HepG2 (cell line): ENCODE data around the gene ETFA. TPM values are rescaled to one million over a fixed set of nuclear protein-coding genes. Genes with fewer than 3 reads are reported as not detected.

ENCODE experiments used
- ATAC-seq: fragments of 200-7000 bp; cut with Tn5 transposase; 3 replicates; pipeline ENCODE4 v1.9.1; 2020; ENCODE audit warnings: mild to moderate bottlenecking, moderate library complexity
- BruUV-seq: library from RNA; stranded (reverse); fragments of 400-500 nt; replicated peaks from 2 replicates; lab custom pipeline; 2021; lab: Mats Ljungman, UMichigan
- CTCF ChIA-PET: fragments of 300-600 bp; formaldehyde crosslinking; extraction: SDS; loops from one replicate; lab custom pipeline; 2021; ENCODE audit warnings: low total read pairs, inconsistent platforms, low intra/inter-chr PET ratio; lab: Yijun Ruan, JAX
- POLR2A ChIA-PET: fragments of 350-600 bp; sonication (Branson Sonifier 250); formaldehyde crosslinking; loops from one replicate; lab custom pipeline; 2020; ENCODE audit warnings: antibody characterized with exemption, inconsistent platforms; lab: Yijun Ruan, JAX
- DNase-seq: peaks from one replicate; pipeline ENCODE4 v3.0.0-alpha.2; 2015; ENCODE audit warnings: low spot score
- FAIRE-seq: peaks from 3 replicates; lab custom pipeline; 2011; peaks lifted over from hg19 to GRCh38; lab: Jason Lieb, UNC
- H2AFZ ChIP-seq: one replicate; pipeline ENCODE4 v1.6.1; 2011; ENCODE audit warnings: low read length, inconsistent platforms
- H3K27ac ChIP-seq: fragments of 300-600 bp; 3 replicates; pipeline ENCODE4 v1.8.0; 2011; ENCODE audit warnings: mixed run types, mild to moderate bottlenecking, mixed read lengths, low read length, inconsistent platforms; ENCODE audit not compliant: insufficient read depth; ENCODE audit errors: extremely low read length
- H3K27me3 ChIP-seq, 2 experiments: fragments of 200-600 bp in 1 of 2; 2 replicates in 1 of 2; 3 replicates in 1 of 2; pipeline versions ENCODE4 v1.6.0 to v1.8.0; 2011; ENCODE audit warnings: low read length in 2 of 2, mild to moderate bottlenecking in 2 of 2, moderate library complexity in 2 of 2, inconsistent platforms in 1 of 2; ENCODE audit not compliant: insufficient read depth in 2 of 2, control insufficient read depth in 1 of 2
- H3K36me3 ChIP-seq, 2 experiments: fragments of 200-600 bp in 1 of 2; replicated peaks in 1 of 2; 2 replicates in 1 of 2; 3 replicates in 1 of 2; pipeline versions ENCODE4 v1.5.1 to v1.8.0; 2011; ENCODE audit warnings: low read length in 2 of 2, inconsistent platforms in 1 of 2; ENCODE audit not compliant: insufficient read depth in 2 of 2, control insufficient read depth in 1 of 2
- H3K4me1 ChIP-seq: 2 replicates; pipeline ENCODE4 v1.5.1; 2012; ENCODE audit warnings: low read length, inconsistent platforms; ENCODE audit not compliant: insufficient read depth
- H3K4me2 ChIP-seq: 2 replicates; pipeline ENCODE4 v1.6.0; 2011; ENCODE audit warnings: low read depth, low read length, inconsistent platforms
- H3K4me3 ChIP-seq, 3 experiments: fragments of 200-600 bp in 1 of 3; sonication (generic), shearing (Covaris generic) in 1 of 3; replicated peaks in 1 of 3; 2 replicates each; pipeline ENCODE4 v1.5.1; 2011 to 2016; ENCODE audit warnings: low read length in 3 of 3, inconsistent platforms in 2 of 3, low read depth in 2 of 3, mild to moderate bottlenecking in 2 of 3, control low read depth in 1 of 3, mixed read lengths in 1 of 3; ENCODE audit not compliant: insufficient read depth in 1 of 3
- H3K79me2 ChIP-seq: one replicate; pipeline ENCODE4 v1.6.1; 2011; ENCODE audit warnings: low read length, inconsistent platforms; ENCODE audit not compliant: insufficient read depth
- H3K9ac ChIP-seq: 2 replicates; pipeline ENCODE4 v1.6.0; 2011; ENCODE audit warnings: mild to moderate bottlenecking, low read depth, low read length, inconsistent platforms; ENCODE audit not compliant: insufficient read depth
- H3K9me3 ChIP-seq: 2 replicates; pipeline ENCODE4 v1.5.1; 2012; ENCODE audit warnings: mild to moderate bottlenecking, low read length
- H4K20me1 ChIP-seq: 2 replicates; pipeline ENCODE4 v1.6.0; 2011; ENCODE audit warnings: inconsistent platforms, mild to moderate bottlenecking, low read length, moderate library complexity; ENCODE audit not compliant: insufficient read depth
- ATM ChIP-seq: fragments of 450-650 bp; IDR thresholded peaks from 2 replicates; pipeline ENCODE4 v1.7.1; 2017; ENCODE audit warnings: mild to moderate bottlenecking, borderline replicate concordance
- GLMP ChIP-seq: sonication (generic); formaldehyde crosslinking; IDR thresholded peaks from 2 replicates; pipeline ENCODE4 v1.9.0; 2021; ENCODE audit warnings: missing genetic modification reagents, mild to moderate bottlenecking, borderline replicate concordance
- PLSCR1 ChIP-seq: sonication (generic); formaldehyde crosslinking; IDR thresholded peaks from 2 replicates; pipeline ENCODE4 v1.5.0; 2020; ENCODE audit warnings: missing genetic modification reagents, mild to moderate bottlenecking, borderline replicate concordance
- POGK ChIP-seq: sonication (generic); formaldehyde crosslinking; conservative IDR thresholded peaks from 2 replicates; pipeline ENCODE4 v1.8.0; 2022; ENCODE audit warnings: mild to moderate bottlenecking, moderate library complexity, missing genetic modification reagents
- TERF1 ChIP-seq: sonication (generic); formaldehyde crosslinking; IDR thresholded peaks from 2 replicates; pipeline ENCODE4 v1.8.0; 2022; ENCODE audit warnings: mild to moderate bottlenecking, missing genetic modification reagents, moderate library complexity
- ZBTB7B ChIP-seq: sonication (generic); formaldehyde crosslinking; IDR thresholded peaks from 2 replicates; pipeline ENCODE4 v1.4.0; 2020; ENCODE audit warnings: missing genetic modification reagents
- ZNF292 ChIP-seq: sonication (generic); formaldehyde crosslinking; IDR thresholded peaks from 2 replicates; pipeline ENCODE4 v1.8.1; 2022; ENCODE audit warnings: mild to moderate bottlenecking, low read depth, missing genetic modification reagents, borderline replicate concordance
- ZNF567 ChIP-seq: sonication (generic); formaldehyde crosslinking; IDR thresholded peaks from 2 replicates; pipeline ENCODE4 v1.8.1; 2023; ENCODE audit warnings: mild to moderate bottlenecking, missing genetic modification reagents, borderline replicate concordance
- ZNF597 ChIP-seq: sonication (generic); formaldehyde crosslinking; IDR thresholded peaks from 2 replicates; pipeline ENCODE4 v1.5.0; 2020; ENCODE audit warnings: missing genetic modification reagents
- WGBS: methylation state at CpG from one replicate; pipeline ENCODE4 v1.1.6; 2017; ENCODE audit warnings: low lambda C conversion rate; 5-methylcytosine and 5-hydroxymethylcytosine counted together
- in situ Hi-C: cut with HindIII; loops from 2 replicates; pipeline ENCODE4 v1.10.0; 2017; ENCODE audit warnings: low pct_unique_long_range_greater_than_20kb; ENCODE audit not compliant: extremely low pct_ligation_motif_present
- intact Hi-C: fragments of 100-400 bp; cut with micrococcal nuclease; formaldehyde crosslinking; loops from one replicate; pipeline ENCODE4 v1.10.0; 2022; ENCODE audit not compliant: unreplicated experiment
- polyA plus RNA-seq, 8 experiments: library from polyadenylated mRNA; depleted of rRNA in 3 of 8; stranded (reverse) in 7 of 8; unstranded in 1 of 8; fragments of >200 nt; fragmentation: Illumina TruSeq in 4 of 8; extraction: Trizol in 4 of 8; gene quantifications; 2 replicates each; pipeline versions ENCODE4 v1.2.1 to v1.2.3, GENCODE V29; 2011 to 2016; ENCODE audit warnings: low read depth in 4 of 8, missing spikeins in 1 of 8, mixed read lengths in 1 of 8; ENCODE audit not compliant: insufficient read depth in 1 of 8
- total RNA-seq, 5 experiments: library from RNA; depleted of rRNA; stranded (reverse); fragments of >200 nt; fragmentation: Illumina TruSeq; extraction: Trizol; gene quantifications; 2 replicates each; pipeline ENCODE4 v1.2.3, GENCODE V29; 2016; ENCODE audit warnings: low read depth in 1 of 5

ETFA gene
- total and polyA plus RNA-seq, 2 of the 13 experiments (the other 11 are each of a cell fraction or from before 2014, with no cell fraction given), result 291 to 396 TPM

- Histone ChIP-seq H4K20me1 (0 out of 2 replicates have a peak, but pooled peaks cover 3% of the 10 kb centered on the region), H3K79me2 (peaks cover 6% of the 10 kb centered on the region), H3K4me1 (no peaks in the 10 kb centered on the region), H3K4me2 (no peak overlapping the region), H3K36me3 (peaks cover 7 to 40% of the 10 kb centered on the region in 2 experiments; a peak in 4 of 5 replicates), H3K4me3 (no peak overlapping the region), H3K27ac (no peak overlapping the region), H3K9ac (no peak overlapping the region), H3K9me3 (no peaks in the 10 kb centered on the region), H2AFZ (no peak overlapping the region), H3K27me3 (no peaks in the 10 kb centered on the region)
- WGBS, result 100% methylated on average over 3 of the region's 3 CpGs
- no TSS peak for BruUV-seq
- FAIRE-seq, result no peak
- POLR2A ChIA-PET, result no interaction called here
- ATAC-seq, result no peak
- intact Hi-C loops, result no loop called here
- no peak for DNase-seq
- in situ Hi-C loops, result no loop called here
- CTCF ChIA-PET, result no interaction called here
- TF ChIP-seq TERF1 (CRISPR knock-in tag), result no peak
- TF ChIP-seq, all 625 proteins: peak for 0
Measured at GRCh38 chr15:76253691-76254473, 57.4 kb downstream of the ETFA start.

GRCh38 chr15:76252249-76252648, 59.0 kb downstream of the ETFA start:
- H3K79me2 ChIP-seq, result peaks cover 6% of the 10 kb centered on the region
- ATAC-seq (no peak), DNase-seq (no peak), FAIRE-seq (no peak)
- no peaks in the 10 kb centered on the region for H3K27me3 ChIP-seq
- no peak overlapping the region for H3K4me2 ChIP-seq
- H3K4me1 ChIP-seq, result no peaks in the 10 kb centered on the region
- no peak overlapping the region for H3K4me3 ChIP-seq
- no peak overlapping the region for H3K27ac ChIP-seq
- H4K20me1 ChIP-seq, result no peaks in the 10 kb centered on the region
- in situ Hi-C loops (no loop called here), intact Hi-C loops (no loop called here)
- H3K36me3 ChIP-seq, result peaks cover 1 to 34% of the 10 kb centered on the region in 2 experiments; a peak in 3 of 5 replicates
- BruUV-seq, result no TSS peak
- H2AFZ ChIP-seq, result no peak overlapping the region
- ChIA-PET CTCF (no interaction called here), POLR2A (no interaction called here)
- WGBS, result 78% methylated on average over 2 of the region's 2 CpGs
- no peaks in the 10 kb centered on the region for H3K9me3 ChIP-seq
- H3K9ac ChIP-seq, result no peak overlapping the region
- TF ChIP-seq GLMP (no peak), PLSCR1 (CRISPR knock-in tag) (no peak), ZNF567 (CRISPR knock-in tag) (no peak), ATM (no peak), POGK (CRISPR knock-in tag) (no peak), ZNF292 (no peak), ZBTB7B (no peak), ZNF597 (CRISPR knock-in tag) (no peak)
